Amygdala (tissue), 56 donors: ENCODE measurements around the gene MC1R.
"Not testable (repeated sequence)": the region's sequence is repeated elsewhere in the genome, so short reads cannot be mapped to it uniquely, and the experiment has no call there.

Experiments
- DNase-seq, 56 donors: peaks; one replicate each; lab custom pipeline; 2025; lab: John Stamatoyannopoulos, UW

Gene MC1R

DNA sequence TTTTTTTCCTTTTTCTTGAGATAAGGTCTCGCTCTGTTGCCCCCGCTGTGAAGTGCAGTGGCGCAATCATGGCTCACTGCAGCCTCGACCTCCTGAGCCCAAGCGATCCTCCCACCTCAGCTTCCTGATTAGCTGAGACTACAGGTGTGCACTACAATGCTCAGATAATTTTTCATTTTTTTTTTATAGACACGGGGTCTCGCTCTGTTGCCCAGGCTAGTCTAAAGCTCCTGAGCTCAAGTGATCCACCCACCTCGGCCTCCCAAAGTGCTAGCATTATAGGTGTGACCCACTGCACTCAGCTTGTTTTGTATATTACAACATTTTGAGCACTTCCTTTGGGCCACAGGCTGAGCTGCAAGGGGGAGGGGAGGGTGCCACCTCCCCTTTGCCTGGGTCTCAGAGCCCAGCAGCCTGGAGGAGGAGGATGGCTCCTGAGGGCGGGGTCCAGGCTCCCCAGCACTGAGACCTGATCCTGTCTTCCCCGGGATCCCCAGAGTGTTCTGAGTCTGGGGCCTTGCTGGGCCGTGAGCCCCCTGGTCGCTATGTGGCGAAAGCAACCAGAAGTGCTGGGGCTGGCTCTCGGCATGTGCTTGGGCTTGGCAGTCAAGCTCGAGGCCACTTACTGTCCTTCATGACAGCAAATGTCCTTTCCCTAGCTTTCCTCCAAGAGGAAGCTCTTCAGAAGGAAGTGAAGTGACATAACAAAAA lies 38.0 kb downstream of the MC1R start:
- DNase-seq, result no peak

DNA sequence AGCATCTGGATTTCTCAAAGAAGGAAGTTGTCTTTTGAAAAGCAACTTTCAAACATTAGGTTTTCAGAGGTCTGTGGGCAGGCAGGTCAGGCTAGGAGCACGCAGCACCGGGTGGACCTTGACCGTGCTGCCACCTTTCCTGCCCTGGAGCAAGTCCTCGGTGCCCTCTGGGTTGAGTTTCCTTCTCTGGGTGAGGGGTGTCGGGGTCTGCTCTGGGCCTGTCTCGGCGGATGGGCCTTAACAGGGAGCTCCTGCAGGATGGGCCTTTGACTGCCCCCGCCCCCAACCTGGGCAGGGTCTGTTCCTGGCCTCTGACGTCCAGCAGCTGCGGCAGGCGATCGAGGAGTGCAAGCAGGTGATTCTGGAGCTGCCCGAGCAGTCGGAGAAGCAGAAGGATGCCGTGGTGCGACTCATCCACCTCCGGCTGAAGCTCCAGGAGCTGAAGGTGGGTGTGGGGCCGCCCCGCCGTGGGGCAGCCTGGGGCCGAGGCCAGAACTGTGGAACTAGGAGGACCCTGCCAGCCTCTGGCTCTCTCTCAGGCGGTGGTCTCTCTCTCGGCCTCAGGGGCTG lies 38.6 kb downstream of the MC1R start:
- DNase-seq, result no peak

DNA sequence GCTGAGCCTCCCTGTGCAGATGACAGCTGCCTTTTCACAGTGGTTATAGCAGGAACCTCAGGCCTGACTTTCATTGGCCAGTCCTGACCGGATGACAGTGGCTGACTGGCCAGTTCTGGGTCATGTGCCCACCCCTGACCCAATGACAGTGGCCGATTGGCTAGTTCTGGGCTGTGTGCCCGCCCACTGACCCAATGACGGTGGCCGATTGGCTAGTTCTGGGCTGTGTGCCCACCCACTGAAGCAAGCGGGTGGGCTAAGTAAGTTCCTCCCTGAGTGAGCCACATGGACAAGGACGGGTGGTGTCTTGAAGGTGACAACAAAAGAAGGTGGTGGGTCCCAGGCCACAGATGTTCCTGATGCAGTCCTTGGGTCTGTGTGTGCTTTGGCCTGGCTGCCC lies 39.4 kb downstream of the MC1R start:
- DNase-seq, result peak in 14 of 56 donors; percentile 2 to 61 (median 27)

DNA sequence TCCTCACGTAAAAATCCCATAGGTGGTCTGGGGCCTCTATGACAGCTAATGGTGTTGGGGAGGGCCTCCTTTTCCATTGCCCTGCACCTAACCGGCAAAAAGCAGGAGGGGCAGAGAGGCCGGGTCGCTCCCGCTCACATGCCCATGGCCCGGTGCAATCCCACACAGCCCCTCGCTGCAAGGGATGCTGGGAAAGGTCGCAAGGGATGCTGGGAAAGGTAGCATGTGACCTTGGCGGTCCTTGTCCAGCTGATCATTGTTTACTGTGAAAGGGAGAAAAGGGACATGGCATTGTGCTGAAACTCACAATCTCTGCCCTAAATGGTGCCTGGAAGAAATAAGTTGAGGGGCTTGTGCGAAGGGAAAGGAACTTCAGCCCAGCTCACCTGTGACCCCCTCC lies 39.9 kb downstream of the MC1R start:
- no peak for DNase-seq

DNA sequence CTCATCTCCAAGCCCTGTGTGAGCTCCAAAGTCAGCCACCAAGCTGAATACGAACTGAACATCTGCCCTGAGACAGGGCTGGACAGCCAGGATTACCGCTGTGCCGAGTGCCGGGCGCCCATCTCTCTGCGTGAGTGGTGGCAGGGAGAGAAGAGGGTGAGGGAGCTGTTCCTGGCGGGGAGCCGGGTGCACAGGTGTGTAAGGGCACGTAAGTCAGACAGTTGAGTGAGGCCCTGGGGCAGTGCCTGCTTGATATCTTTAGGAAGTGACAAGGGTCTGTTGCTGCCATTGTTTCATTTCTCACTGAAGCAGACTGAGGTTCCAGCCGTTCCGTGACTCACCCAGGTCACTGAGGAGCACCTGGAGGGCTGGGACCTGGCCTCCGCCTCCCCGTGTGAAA lies 42.3 kb downstream of the MC1R start:
- DNase-seq, result no peak

DNA sequence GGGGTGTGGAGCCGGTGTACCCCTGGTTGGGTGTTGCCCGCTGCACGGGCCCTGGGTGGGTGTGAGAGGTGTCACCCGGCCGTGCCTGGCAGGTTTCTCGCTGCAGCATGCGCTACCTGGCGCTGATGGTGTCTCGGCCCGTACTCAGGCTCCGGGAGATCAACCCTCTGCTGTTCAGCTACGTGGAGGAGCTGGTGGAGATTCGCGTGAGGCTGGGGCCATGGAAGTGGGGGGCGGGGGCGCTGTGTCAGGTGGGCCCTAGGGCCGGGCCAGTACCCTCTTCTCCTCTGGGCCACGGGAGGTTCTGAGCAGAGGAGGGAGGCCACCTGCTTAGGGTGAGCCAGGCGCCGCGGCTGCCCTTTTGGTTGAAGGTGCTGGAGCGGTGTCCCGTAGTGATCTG lies 43.3 kb downstream of the MC1R start:
- no peak for DNase-seq

DNA sequence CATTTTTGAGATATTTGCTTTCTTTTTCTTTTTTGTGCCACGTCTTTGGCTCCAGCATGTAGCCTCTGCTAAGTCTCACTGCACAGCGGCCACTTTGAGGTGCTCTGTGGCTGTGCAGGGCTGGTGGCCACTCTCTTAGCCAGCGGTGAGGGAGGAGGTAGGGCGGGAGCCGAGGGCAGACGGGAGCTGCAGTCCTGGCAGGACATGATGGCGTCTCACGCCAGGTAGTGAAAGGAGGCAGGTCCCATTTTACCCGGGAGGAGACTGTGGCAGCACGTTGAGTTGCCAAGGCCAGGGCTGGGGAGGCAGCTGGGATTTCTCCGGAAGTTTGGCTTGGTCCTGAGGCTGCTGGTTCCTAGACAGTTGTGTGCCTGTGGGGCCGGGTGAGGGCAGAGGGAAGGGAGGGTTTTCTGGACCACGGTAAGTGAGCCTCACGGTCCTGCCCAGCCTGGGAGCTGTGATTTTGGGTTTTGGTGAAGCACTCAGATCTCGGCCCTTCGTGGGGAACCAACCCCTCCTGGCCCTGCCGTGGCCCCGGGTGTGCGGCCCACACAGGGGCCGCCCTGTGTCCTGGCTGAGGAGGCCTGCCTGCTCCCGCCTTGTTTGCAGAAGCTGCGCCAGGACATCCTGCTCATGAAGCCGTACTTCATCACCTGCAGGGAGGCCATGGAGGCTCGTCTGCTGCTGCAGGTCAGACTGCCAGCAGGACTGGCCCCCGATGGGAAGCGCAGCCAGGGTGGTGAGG lies 44.3 kb downstream of the MC1R start:
- DNase-seq, result no peak

DNA sequence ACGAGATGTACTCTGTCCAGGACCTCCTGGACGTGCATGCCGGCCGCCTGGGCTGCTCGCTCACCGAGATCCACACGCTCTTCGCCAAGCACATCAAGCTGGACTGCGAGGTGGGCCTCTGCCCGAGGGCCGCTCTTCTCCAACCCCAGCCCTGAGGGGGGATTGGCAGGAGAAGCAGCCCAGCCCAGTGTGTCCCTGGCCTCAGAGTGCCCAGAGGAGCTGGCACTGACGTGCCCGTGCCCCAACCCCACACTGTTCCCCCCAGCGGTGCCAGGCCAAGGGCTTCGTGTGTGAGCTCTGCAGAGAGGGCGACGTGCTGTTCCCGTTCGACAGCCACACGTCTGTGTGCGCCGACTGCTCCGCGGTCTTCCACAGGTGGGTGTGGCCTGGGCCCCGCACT lies 45.5 kb downstream of the MC1R start:
- no peak for DNase-seq

DNA sequence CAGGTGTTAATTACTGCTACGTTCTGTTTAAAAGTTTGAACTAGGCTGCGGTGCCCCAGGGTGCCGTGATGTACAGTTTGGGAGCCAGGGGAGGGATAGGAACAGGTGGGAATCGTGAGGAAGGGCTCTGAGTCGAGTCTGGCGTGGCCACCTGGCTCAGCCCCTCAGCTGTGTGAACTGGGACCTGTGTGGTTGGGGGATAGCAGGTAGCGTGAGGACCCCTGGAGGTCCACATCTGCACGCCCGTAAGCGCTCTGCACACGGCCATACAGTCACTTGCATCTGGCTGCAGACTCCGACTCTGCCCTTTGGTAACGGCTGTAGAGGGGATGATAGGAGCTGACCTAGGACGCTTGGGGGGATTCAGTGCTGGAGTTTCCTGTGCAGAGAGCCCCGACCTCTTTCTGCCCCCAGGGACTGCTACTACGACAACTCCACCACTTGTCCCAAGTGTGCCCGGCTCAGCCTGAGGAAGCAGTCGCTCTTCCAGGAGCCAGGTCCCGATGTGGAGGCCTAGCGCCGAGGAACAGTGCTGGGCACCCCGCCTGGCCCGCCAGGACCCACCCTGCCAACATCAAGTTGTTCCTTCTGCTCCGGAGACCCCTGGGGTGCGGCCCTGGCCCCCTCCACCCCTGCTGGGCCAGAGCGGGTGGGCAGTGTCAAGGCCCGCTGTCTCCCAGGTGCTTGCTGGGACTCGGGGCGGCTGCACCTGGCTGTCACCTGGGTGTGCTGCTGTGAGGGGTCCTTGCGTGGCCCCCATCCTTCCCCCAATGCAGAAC lies 47.0 kb downstream of the MC1R start:
- DNase-seq, result no peak

DNA sequence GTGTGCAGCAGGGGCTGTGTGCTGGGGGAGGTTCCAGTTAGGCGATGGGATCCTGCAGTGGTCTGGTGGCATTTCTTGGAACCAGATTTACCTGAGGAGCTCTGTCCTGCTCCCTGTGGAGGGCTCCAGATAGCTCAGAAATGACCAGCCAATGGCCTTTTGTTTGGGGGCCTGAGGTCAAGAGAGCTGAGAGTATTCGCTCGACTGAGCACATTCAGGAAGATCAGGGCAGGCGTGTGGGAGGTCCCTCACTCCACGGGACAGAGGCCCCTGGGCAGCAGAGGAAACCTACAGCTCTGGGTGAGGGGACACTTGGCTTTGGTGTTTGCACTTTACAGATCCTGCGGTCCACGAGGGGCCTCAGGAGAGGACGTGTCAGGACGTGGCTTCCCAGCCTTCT lies 48.1 kb downstream of the MC1R start:
- no peak for DNase-seq

DNA sequence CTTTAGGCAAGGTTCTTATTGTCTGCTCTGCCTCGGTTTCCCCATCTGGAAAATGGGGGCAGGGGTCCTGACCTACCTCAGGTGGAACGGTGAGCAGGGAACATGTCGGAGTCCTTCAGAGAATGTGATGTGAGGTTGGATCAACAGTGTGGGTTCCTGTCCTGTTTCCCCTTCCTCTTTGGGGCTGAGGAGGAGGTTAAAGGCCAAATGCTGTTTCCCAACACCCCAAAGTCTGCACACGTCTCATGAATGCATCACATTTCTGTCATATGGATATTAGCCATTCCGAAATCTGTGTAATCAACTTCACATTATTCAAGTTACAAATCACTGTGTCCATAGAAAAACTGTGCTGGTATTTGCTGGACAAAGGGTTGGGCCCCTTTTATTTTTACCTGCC lies 48.8 kb downstream of the MC1R start:
- not testable (repeated sequence) for DNase-seq

DNA sequence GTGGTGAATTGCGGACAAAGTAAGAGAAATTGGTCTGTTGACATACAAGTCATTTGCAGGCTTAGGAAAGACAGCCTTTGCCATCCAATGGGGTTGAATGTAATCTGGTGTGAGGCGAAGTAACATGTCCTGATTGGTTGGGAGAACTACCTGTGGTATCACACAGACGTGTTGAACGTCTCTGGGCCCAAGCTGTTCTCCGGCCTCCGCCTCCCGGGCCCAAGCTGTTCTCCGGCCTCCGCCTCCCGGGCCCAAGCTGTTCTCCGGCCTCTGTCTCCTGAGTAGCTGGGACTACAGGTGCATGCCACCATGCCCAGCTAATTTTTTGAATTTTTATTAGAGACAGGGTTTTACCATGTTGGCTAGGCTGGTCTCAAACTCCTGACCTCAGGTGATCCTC lies 49.4 kb downstream of the MC1R start:
- DNase-seq, result not testable (repeated sequence)

DNA sequence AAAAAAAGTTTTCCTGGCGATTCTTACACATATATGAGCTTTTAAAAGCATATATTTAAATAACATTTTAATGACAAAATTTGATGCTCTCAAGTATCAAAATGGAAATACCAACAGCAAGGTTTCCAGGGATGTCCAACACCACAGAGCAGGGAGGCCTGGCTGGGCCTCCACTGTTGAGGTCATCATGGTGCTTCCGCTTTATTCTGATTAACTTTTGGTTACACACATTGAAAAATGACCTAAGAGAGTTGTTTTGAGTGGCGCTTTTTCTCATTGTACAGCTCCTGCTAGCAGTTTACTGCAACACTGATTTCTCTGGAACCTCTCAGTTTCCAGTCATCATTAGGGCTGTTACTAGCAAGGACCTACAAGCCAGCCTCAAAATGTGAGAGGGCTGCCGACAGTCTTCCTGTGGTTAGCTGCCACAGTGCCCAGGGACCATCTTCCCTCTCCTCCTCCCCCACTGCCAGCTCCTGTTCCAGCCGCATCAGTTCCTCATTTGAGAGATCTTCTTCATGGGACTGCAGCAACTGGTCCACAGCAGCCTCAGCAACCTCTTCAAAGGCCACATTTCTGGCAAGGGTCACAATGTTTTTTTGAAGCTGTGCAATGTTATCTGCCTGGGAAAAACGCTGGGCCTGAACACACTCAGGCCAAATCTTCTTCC lies 51.2 kb downstream of the MC1R start:
- DNase-seq, result peak in 9 of 56 donors; percentile 1 to 43 (median 16)
